Activated gamma-delta T cell treated with Interleukin-2 at 50 U/mL for 16 hours (primary cell): Measurements from ENCODE around the gene EDN2.

ENCODE experiments used
- DNase-seq: peaks from one replicate; pipeline ENCODE4 v3.0.0-alpha.2; 2020

Gene EDN2

DNA sequence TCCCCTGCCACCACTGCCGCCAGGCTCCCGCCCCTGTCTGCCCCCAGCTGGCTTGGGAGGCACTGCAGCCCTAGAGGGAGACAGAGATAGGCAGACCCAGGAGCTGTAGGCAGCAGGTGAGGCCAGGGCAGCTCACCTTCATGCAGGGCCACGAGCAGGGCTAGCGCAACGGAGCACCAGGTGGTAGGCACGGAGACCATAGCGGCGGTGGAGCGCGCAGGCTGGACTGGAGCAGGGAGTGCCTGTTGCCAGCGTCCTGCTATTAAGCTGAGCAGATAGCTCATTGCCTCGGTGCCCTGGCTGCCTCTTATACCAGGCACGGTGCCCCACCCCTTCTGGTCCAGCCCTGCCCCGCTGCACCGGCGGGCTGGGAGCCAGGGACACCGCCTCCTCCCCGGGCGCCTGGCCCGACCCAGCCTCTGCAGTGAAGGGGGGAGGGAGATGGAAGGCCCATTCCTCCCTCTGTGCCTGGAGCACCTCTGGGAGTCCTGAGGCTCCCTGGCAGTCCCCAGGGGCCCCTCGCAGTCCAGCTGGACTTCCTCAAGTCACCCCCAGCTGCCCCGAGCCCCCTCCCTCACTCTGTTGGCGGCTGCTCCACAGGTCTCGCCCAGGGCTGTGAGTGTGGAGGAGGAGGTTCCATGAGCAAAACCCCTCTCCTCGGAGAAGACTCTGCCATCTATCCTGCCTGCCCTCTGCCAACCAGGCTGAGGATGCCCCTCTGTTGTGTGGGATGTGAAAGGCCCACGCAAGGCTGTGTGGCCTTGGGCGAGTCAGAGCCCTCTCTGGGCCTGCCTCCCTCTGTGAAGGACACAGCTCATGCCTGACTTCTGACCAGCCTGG, at the start of gene EDN2:
EDN2 (minus strand) TSS at position 282 of the 840 bp plus-strand sequence; CDS start at position 200, 82 bp downstream.
- DNase-seq, result no peak

GRCh38 chr1:41533731-41534080, 49.2 kb upstream of the EDN2 start:
- DNase-seq, result no peak

GRCh38 chr1:41533016-41533730, 48.7 kb upstream of the EDN2 start:
- DNase-seq, result no peak

GRCh38 chr1:41532206-41532975, 47.9 kb upstream of the EDN2 start:
- DNase-seq, result no peak

- DNase-seq, result no peak
Observed at GRCh38 chr1:41530411-41530810, 45.9 kb upstream of the EDN2 start.

- no peak for DNase-seq
Observed at GRCh38 chr1:41529621-41530395, 45.3 kb upstream of the EDN2 start.

GRCh38 chr1:41528726-41529605, 44.5 kb upstream of the EDN2 start:
- no peak for DNase-seq

- no peak for DNase-seq
Observed at GRCh38 chr1:41528106-41528505, 43.6 kb upstream of the EDN2 start.

- no peak for DNase-seq
Observed at GRCh38 chr1:41526956-41527561, 42.6 kb upstream of the EDN2 start.

DNA sequence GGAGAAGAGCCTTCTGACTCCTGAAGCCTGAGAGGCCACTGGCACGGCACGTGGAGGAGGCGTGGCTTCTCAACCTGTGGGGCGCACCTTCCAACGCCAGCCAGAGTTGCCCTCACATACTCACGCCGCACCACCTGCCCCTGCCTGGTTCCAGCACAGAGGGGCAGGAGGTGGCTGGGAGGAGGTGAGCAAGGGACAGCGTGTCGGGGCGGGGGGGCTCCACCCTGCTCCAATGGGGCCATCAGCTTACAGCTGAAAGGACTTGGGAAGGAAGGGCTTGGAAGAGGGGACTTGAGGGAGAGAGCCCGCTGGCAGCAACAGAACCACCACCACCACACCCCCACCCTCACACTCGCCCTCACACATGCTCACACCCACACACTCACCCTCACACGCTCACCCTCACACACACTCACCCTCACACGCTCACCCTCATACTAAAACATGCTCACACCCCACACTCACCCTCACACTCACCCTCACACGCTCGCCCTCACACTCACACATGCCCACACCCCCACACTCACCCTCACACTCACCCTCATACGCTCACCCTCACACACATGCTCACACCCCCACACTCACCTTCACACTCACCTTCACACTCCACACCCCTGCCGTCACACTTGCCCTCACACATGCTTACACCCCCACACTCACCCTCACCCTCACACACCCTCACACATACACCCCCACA, 41.6 kb upstream of the EDN2 start:
- no peak for DNase-seq

DNA sequence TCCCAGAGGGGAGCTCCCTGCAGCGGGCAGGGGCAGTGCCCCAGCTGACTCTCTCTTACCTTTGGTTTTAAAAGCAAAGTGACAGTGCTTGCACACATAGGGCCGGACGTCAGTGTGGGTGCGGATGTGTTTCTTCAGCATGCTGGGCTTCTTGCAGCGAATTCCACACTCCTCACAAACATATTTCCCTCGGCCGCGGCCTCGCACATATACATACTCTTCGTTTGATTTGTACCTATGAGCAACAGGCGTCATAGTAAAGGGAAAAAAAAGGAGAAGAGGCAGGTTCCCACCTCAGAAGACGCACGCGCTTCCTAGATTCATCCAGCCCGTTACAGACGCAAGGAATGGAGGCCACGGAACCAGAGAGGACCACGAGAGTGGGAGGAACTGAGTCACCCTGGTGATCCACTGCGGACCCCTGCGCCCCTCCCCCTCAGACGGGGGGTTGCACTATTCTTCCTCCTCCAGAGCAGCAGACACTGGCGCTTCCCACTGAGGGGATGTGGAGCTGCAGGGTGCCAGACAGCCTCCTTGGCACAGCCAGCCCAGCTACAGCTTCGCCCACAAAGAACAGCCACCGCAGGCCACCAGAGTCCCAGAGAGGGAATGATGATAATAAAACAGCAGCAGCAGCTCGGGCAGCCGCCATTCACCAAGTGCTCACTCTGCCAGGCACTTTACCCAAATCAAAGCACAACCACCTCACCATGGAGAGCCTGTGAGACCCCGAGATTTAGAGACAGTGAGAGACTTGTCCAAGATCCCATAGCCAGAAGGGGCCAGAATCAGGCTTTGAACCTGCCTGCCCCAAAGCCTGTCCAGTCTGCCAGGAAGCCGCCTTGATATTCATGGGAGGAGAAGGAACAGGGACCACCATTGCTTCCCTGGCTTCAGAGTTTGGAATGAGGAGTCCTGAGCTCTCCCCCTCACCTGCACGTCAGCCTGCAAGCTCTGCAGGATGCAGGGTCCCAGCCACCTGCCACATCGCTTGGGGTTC, 40.5 kb upstream of the EDN2 start:
- DNase-seq, result no peak

DNA sequence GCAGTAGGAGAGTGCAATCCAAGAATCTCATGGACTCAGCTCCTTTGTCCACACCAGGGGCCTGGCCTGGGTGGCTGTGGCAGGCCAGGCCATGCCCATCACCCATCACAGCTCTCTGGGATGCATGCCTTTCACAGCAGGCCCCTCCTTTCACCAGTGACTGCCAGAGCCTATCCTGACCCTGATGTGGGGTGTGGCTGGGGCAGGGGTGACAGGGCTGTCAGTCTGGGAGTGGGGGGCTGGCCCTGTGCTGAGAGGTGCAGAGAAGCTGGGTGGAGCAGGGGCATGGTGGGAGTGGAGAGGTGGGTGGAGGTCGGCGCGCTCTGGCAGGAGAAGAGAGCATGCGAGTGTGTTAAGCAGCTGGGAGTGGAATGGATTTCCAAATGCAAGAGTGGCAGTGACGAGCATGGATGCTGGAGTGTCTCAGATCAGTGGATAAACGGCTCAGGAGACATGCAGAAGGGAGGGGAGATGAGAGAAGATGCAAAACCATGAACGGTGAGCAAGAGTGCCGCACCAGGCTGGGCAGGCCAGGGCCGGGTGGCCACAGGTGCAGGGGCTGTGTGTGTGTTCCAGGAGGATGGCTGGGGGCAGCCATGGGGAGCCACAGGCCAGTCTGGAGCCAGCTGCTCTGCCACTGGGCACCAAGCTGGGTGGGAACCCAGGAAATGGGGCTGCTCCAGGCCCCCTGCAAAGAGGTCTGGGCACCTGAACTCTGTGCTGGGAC, 39.6 kb upstream of the EDN2 start:
- DNase-seq, result no peak

DNA sequence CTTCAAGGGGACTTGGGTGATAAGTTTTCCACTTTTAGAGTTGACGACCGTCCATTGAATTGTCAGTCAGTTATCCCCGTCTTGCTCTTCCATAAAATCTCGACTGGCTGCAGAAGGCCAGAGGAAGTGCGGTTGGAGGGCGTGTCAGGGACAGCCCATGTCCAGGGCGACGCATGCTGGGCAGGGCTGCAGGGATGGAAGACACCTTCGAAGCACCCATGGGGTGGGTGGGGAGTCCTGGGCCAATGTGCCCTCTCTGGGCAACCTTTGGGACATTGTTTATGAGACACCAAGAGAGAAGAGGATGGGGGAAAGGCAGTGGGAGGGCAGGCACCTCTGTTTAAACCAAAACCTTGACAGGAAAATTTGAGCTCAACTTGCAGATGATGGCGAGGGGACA, 38.6 kb upstream of the EDN2 start:
- DNase-seq, result no peak

- DNase-seq, result no peak
Observed at GRCh38 chr1:41521766-41522165, 37.3 kb upstream of the EDN2 start.

GRCh38 chr1:41520951-41521752, 36.7 kb upstream of the EDN2 start:
- DNase-seq, result no peak

DNA sequence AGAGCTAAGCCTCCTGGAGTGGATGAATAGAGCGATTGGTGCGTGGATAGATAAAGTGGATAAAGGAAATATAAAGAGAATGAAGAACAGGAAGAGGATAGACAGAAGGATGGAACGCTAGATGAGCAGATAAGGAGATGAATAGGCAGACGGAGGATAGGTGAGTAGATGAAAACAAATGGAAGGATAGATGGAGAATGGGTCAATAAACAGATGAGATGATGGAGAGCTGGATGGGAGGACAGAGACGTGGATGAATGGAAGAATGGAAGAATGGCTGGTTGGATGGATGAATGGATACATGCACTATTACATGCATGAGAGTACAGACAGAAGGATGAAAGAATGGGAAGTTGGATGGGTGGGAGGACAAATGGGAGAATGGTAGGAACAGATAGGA, 35.2 kb upstream of the EDN2 start:
- no peak for DNase-seq

DNA sequence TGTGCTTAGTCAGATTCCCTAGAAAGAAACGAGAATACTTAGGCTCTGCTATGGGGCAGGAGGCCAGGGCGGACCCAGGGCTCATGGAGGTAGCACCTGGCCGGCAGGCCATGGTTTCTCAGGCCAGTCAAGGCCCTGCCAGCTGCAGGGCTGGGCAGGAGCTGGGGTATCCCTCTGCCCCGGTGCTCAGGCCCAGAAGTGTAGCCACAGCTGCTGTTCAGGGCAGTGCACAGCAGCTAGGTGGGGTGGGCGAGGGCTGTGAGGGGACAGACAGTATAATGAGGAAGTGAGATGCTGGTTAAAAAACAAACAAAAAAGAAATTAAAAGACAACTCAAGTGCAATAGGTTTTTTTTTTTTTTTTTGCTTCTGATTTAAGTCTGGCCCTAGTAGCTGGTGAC, 34.0 kb upstream of the EDN2 start:
- no peak for DNase-seq

DNA sequence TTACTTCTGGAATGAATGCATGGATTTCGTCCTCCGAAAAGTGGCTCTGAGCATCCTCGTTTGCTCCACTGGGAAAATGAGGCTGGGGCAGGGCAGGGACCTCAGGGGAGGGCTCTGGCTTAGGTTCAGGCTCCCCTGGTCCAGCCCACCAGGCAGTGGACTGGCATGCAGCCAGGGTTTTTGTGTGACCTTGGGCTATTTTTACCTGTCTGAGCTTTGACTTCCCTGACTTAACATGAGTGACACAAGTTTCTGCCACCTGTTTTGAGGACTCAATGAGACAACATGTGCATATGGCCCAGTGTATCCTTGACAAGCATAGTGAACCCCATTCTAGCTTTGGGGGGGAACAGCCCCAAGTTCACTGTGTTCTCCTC, 32.6 kb upstream of the EDN2 start:
- DNase-seq, result no peak
